ENCODE measurements around the gene KLHL8. TPM values are rescaled to one million over a fixed set of nuclear protein-coding genes. Genes with fewer than 3 reads are reported as not detected.

Gene KLHL8
- total and polyA plus RNA-seq, 2 donors (not counting 3 experiments of a cell fraction or from before 2014, with no cell fraction given): 1.7 to 9.0 TPM

DNA sequence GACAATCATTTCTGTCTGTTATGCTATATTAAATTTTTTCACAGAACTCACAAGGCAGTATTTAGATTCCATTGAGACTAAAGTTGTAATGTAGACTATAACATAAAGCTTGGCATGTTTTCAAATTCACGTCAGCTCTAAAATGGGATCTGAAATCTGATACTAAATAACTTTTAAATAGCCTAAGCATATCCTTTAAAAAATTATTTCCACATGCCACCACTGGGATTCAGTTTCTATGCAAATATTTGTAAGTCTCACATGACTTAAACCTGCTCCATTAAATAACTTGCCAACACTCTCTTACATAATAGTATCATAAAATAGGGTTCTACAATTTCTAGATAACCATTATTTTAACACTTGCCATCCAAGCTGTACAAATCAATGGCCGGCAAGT is 32.4 kb downstream of the KLHL8 start:
- Histone ChIP-seq H3K4me2 (ENCODE audit: insufficient read depth, low read length) (no peak overlapping the region), H3K9me3 (replicated peaks; ENCODE audit: control insufficient read depth, insufficient read depth, low read length) (no peaks in the 10 kb centered on the region), H2AFZ (ENCODE audit: low read depth, low read length) (no peak overlapping the region), H3K4me1 (ENCODE audit: control insufficient read depth, extremely low read depth, insufficient read depth, low read length) (no peaks in the 10 kb centered on the region), H3K79me2 (ENCODE audit: control insufficient read depth, insufficient read depth, low read length) (no peaks in the 10 kb centered on the region), H3K36me3 (ENCODE audit: control insufficient read depth in 2 of 2, extremely low read depth in 1 of 2, insufficient read depth in 2 of 2, low read length in 2 of 2) (no peaks in the 10 kb centered on the region), H3K4me3 (replicated peaks in 1 of 3; ENCODE audit: insufficient read depth in 1 of 3, low read depth in 1 of 3, low read length in 3 of 3) (no peak overlapping the region), H3K9ac (replicated peaks; ENCODE audit: extremely low read depth, insufficient read depth, low read length) (no peak overlapping the region), H3K27me3 (ENCODE audit: control insufficient read depth in 2 of 2, insufficient read depth in 2 of 2, low read length in 2 of 2) (no peaks in the 10 kb centered on the region), H3K9me1 (replicated peaks; ENCODE audit: control insufficient read depth, extremely low read depth, insufficient read depth, low read length) (no peaks in the 10 kb centered on the region), H4K20me1 (replicated peaks; ENCODE audit: control insufficient read depth, extremely low read depth, insufficient read depth, low read length) (no peaks in the 10 kb centered on the region), H3K27ac (ENCODE audit: insufficient read depth, low read depth, low read length) (no peak overlapping the region)
- dilution Hi-C loops (cut with MboI; ENCODE audit: extremely low pct_ligation_motif_present, low sequenced_read_pairs): no loop called here
- intact Hi-C loops (cut with micrococcal nuclease): no loop called here
- FAIRE-seq (no peak), DNase-seq (ENCODE audit: low read depth, low spot score) (no peak)
- TF ChIP-seq FOS (IDR thresholded peaks at IDR 0.05; ENCODE audit: borderline replicate concordance, insufficient read depth, low read length) (no peak), POLR2AphosphoS5 (IDR thresholded peaks at IDR 0.05; ENCODE audit: insufficient read depth, low read depth, low read length) (no peak), GATA2 (IDR thresholded peaks at IDR 0.05; ENCODE audit: insufficient read depth, insufficient read length, low read depth, low read length) (no peak), POLR2A (IDR thresholded peaks at IDR 0.05; ENCODE audit: low read depth, low read length) (no peak), EZH2 (IDR thresholded peaks at IDR 0.05; ENCODE audit: borderline replicate concordance, low read depth, low read length, severe bottlenecking) (no peak), MAX (IDR thresholded peaks at IDR 0.05; ENCODE audit: insufficient read depth, insufficient read length) (no peak), MYC (IDR thresholded peaks at IDR 0.05; ENCODE audit: low read depth, low read length) (no peak), JUN (IDR thresholded peaks at IDR 0.05; ENCODE audit: borderline replicate concordance, insufficient read depth, insufficient read length, low read depth) (no peak)
- TF ChIP-seq, protein P1, sequence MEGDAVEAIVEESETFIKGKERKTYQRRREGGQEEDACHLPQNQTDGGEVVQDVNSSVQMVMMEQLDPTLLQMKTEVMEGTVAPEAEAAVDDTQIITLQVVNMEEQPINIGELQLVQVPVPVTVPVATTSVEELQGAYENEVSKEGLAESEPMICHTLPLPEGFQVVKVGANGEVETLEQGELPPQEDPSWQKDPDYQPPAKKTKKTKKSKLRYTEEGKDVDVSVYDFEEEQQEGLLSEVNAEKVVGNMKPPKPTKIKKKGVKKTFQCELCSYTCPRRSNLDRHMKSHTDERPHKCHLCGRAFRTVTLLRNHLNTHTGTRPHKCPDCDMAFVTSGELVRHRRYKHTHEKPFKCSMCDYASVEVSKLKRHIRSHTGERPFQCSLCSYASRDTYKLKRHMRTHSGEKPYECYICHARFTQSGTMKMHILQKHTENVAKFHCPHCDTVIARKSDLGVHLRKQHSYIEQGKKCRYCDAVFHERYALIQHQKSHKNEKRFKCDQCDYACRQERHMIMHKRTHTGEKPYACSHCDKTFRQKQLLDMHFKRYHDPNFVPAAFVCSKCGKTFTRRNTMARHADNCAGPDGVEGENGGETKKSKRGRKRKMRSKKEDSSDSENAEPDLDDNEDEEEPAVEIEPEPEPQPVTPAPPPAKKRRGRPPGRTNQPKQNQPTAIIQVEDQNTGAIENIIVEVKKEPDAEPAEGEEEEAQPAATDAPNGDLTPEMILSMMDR (IDR thresholded peaks at IDR 0.05; ENCODE audit: extremely low read depth in 1 of 2, insufficient read depth in 1 of 2, low read depth in 1 of 2, low read length in 2 of 2): no peak
- BruUV-seq (replicated peaks): no TSS peak
- POLR2A ChIA-PET: no interaction called here
- CTCF ChIA-PET: interaction anchor here (0.9 to 1.9 kb wide), 2 partner anchors 14 to 38 kb away, joined by 3 to 8 read pairs; no protein-coding TSS in a partner anchor
